Endothelial cell of umbilical vein (primary cell): Measurements from ENCODE around the gene SLC11A1. TPM values are rescaled to one million over a fixed set of nuclear protein-coding genes. Genes with fewer than 3 reads are reported as not detected.

Experiments used
- BruUV-seq: library from RNA; stranded (reverse); fragments of 400-500 nt; replicated peaks from 2 replicates; lab custom pipeline; 2021; lab: Mats Ljungman, UMichigan
- CTCF ChIA-PET: fragments of 300-600, 350-600 bp; sonication (Branson Sonifier 250); formaldehyde crosslinking; loops from one replicate; lab custom pipeline; 2021; ENCODE audit warnings: antibody characterized with exemption, inconsistent platforms; lab: Charles Lee
- POLR2A ChIA-PET: fragments of 300-600, 350-600 bp; sonication (Branson Sonifier 250); formaldehyde crosslinking; loops from one replicate; lab custom pipeline; 2021; ENCODE audit warnings: antibody characterized with exemption, inconsistent platforms; lab: Charles Lee
- DNase-seq: peaks from one replicate; pipeline ENCODE4 v3.0.0-alpha.2; 2011; ENCODE audit warnings: low read depth, low spot score
- FAIRE-seq: peaks from 2 replicates; lab custom pipeline; 2011; peaks lifted over from hg19 to GRCh38; lab: Jason Lieb, UNC
- H2AFZ ChIP-seq: 2 replicates; pipeline ENCODE4 v1.6.0; 2012; ENCODE audit warnings: low read depth, low read length, control low read depth, inconsistent platforms
- H3K27ac ChIP-seq: 2 replicates; pipeline ENCODE4 v1.5.1; 2011; ENCODE audit warnings: low read depth, mild to moderate bottlenecking, control low read depth, low read length, moderate library complexity; ENCODE audit not compliant: insufficient read depth
- H3K27me3 ChIP-seq, 2 experiments: 2 replicates each; pipeline versions ENCODE4 v1.6.0 to v1.6.1; 2011; ENCODE audit warnings: low read length in 2 of 2, mixed read lengths in 1 of 2; ENCODE audit not compliant: control insufficient read depth in 2 of 2, insufficient read depth in 2 of 2
- H3K36me3 ChIP-seq, 2 experiments: 2 replicates in 1 of 2; 3 replicates in 1 of 2; pipeline ENCODE4 v1.5.1; 2011; ENCODE audit warnings: low read length in 2 of 2, mild to moderate bottlenecking in 1 of 2, moderate library complexity in 1 of 2; ENCODE audit not compliant: control insufficient read depth in 2 of 2, insufficient read depth in 2 of 2; ENCODE audit errors: extremely low read depth in 1 of 2
- H3K4me1 ChIP-seq: 3 replicates; pipeline ENCODE4 v1.5.1; 2011; ENCODE audit warnings: mild to moderate bottlenecking, low read length; ENCODE audit not compliant: control insufficient read depth, insufficient read depth; ENCODE audit errors: extremely low read depth
- H3K4me2 ChIP-seq: 2 replicates; pipeline ENCODE4 v1.6.1; 2011; ENCODE audit warnings: low read length, control low read depth, mixed read lengths; ENCODE audit not compliant: insufficient read depth
- H3K4me3 ChIP-seq, 3 experiments: fragments of 200-600 bp in 1 of 3; sonication (generic), shearing (Covaris generic) in 1 of 3; replicated peaks in 1 of 3; 2 replicates each; pipeline ENCODE4 v1.5.1; 2011 to 2016; ENCODE audit warnings: control low read depth in 3 of 3, low read length in 3 of 3, mild to moderate bottlenecking in 2 of 3, inconsistent platforms in 1 of 3, low read depth in 1 of 3, moderate library complexity in 1 of 3; ENCODE audit not compliant: insufficient read depth in 1 of 3
- H3K79me2 ChIP-seq: 2 replicates; pipeline ENCODE4 v1.6.0; 2012; ENCODE audit warnings: low read length, inconsistent platforms; ENCODE audit not compliant: control insufficient read depth, insufficient read depth
- H3K9ac ChIP-seq: replicated peaks from 2 replicates; pipeline ENCODE3; 2011; ENCODE audit warnings: low read length, control low read depth; ENCODE audit not compliant: insufficient read depth; ENCODE audit errors: extremely low read depth
- H3K9me1 ChIP-seq: replicated peaks from 3 replicates; pipeline ENCODE4 v1.6.0; 2011; ENCODE audit warnings: mild to moderate bottlenecking, low read length; ENCODE audit not compliant: control insufficient read depth, insufficient read depth; ENCODE audit errors: extremely low read depth
- H3K9me3 ChIP-seq: replicated peaks from 2 replicates; pipeline ENCODE4 v1.5.1; 2012; ENCODE audit warnings: low read length, inconsistent platforms; ENCODE audit not compliant: control insufficient read depth, insufficient read depth
- H4K20me1 ChIP-seq: replicated peaks from 2 replicates; pipeline ENCODE3; 2011; ENCODE audit warnings: mild to moderate bottlenecking, low read length; ENCODE audit not compliant: control insufficient read depth, insufficient read depth; ENCODE audit errors: extremely low read depth
- CTCF ChIP-seq, 2 donors: IDR thresholded peaks; 1 replicate in 1 of 2; 2 replicates in 1 of 2; pipeline ENCODE4 v1.5.1; 2011; ENCODE audit warnings: low read length in 2 of 2, mild to moderate bottlenecking in 2 of 2, moderate library complexity in 2 of 2, control low read depth in 1 of 2, inconsistent platforms in 1 of 2, low read depth in 1 of 2; ENCODE audit not compliant: insufficient read depth in 1 of 2; ENCODE audit errors: extremely low read depth in 1 of 2
- EZH2 ChIP-seq: IDR thresholded peaks from 2 replicates; pipeline ENCODE4 v1.6.1; 2012; ENCODE audit warnings: borderline replicate concordance, low read depth, mild to moderate bottlenecking, moderate library complexity, low read length, inconsistent platforms; ENCODE audit not compliant: severe bottlenecking
- FOS ChIP-seq: IDR thresholded peaks from 2 replicates; pipeline ENCODE4 v1.6.1; 2011; ENCODE audit warnings: mild to moderate bottlenecking, low read length, moderate library complexity, borderline replicate concordance; ENCODE audit not compliant: insufficient read depth
- GATA2 ChIP-seq: IDR thresholded peaks from 2 replicates; pipeline ENCODE4 v1.7.0; 2011; ENCODE audit warnings: low read depth, mild to moderate bottlenecking, moderate library complexity, mixed read lengths, low read length; ENCODE audit not compliant: insufficient read length, insufficient read depth
- JUN ChIP-seq: IDR thresholded peaks from 2 replicates; pipeline ENCODE4 v1.6.1; 2011; ENCODE audit warnings: borderline replicate concordance, low read depth; ENCODE audit not compliant: insufficient read length, insufficient read depth
- MAX ChIP-seq: IDR thresholded peaks from 2 replicates; pipeline ENCODE4 v1.6.1; 2011; ENCODE audit not compliant: insufficient read depth, insufficient read length
- MYC ChIP-seq: IDR thresholded peaks from one replicate; pipeline ENCODE4 v1.6.1; 2011; ENCODE audit warnings: mild to moderate bottlenecking, low read depth, low read length
- POLR2A ChIP-seq: IDR thresholded peaks from 2 replicates; pipeline ENCODE4 v1.6.1; 2012; ENCODE audit warnings: low read depth, mild to moderate bottlenecking, control low read depth, low read length
- POLR2AphosphoS5 ChIP-seq: IDR thresholded peaks from 2 replicates; pipeline ENCODE4 v1.6.1; 2012; ENCODE audit warnings: low read depth, mild to moderate bottlenecking, control low read depth, low read length, moderate library complexity; ENCODE audit not compliant: insufficient read depth
- dilution Hi-C: fragments of 300-500 bp; cut with MboI; formaldehyde crosslinking; loops from one replicate; pipeline ENCODE4 v1.15.0; 2019; ENCODE audit warnings: low sequenced_read_pairs; ENCODE audit not compliant: extremely low pct_ligation_motif_present
- intact Hi-C: fragments of 100-400 bp; cut with micrococcal nuclease; formaldehyde crosslinking; loops from one replicate; pipeline ENCODE4 v1.10.0; 2022
- polyA plus RNA-seq, 4 experiments: library from polyadenylated mRNA; depleted of rRNA in 3 of 4; stranded (reverse) in 3 of 4; unstranded in 1 of 4; fragments of >200 nt; gene quantifications; 2 replicates each; pipeline versions ENCODE4 v1.2.1 to v1.2.3, GENCODE V29; 2011 to 2012; ENCODE audit warnings: missing spikeins in 1 of 4
- total RNA-seq: library from RNA; stranded (reverse); gene quantifications from 2 replicates; pipeline ENCODE4 v1.2.3, GENCODE V29; 2021

The SLC11A1 gene
- total and polyA plus RNA-seq, 2 donors (not counting 3 experiments of a cell fraction or from before 2014, with no cell fraction given) = 0.03 TPM; not detected in 1

DNA sequence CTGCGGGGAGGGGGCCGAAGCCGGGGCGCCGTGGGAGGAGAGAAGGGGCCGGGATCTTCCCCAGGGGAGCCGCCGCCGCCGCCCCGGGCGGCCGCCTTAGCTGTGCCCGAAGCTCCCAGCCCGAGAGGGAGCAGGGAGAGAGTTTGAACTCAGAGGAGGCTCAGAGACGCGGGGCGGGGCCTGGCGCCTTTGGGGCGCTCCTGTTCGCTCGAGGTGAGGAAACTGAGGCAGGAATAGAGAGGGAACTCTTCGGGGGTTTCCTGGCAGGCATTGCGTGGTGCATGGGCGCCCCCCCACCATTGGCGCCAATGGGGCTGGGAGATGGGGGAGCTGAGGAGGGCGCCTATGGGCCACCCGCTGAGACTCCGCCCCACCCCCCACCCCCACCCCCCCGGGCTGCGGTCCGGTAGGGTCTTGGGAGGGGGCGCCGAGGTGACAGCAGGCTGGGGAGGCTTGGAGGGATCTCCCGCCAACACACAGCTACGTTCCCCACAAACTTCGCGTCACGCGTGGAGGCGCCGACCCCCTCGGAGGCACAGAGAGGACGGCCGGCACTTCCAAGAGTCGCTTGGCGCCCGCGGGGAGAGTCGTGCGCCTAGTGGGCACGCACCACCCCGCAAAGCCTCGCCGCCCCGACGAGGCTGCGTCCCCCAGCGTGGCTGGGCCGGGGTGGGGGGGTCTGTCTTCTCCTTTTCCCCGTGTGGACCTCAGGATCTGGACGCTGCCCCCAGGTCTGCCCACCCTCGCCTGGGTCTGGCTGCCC lies 18.3 kb downstream of the SLC11A1 start:
- FAIRE-seq (no peak), DNase-seq (peak; percentile 48)
- Histone ChIP-seq H3K79me2 (peaks cover 21% of the 10 kb centered on the region), H3K36me3 (peaks cover 0 to 24% of the 10 kb centered on the region in 2 experiments), H3K9ac (peak overlapping the region; percentile 73), H3K27ac (peak overlapping the region; percentile 63), H3K9me1 (no peaks in the 10 kb centered on the region), H4K20me1 (no peaks in the 10 kb centered on the region), H3K9me3 (no peaks in the 10 kb centered on the region), H3K4me2 (peak overlapping the region; percentile 53), H3K4me3 (peak overlapping the region; percentile 53 to 94 (median 69)), H3K27me3 (no peaks in the 10 kb centered on the region), H2AFZ (peak overlapping the region; percentile 7), H3K4me1 (peaks cover 36% of the 10 kb centered on the region)
- ChIA-PET CTCF (interaction anchor here (0.8 to 2.7 kb wide), 5 partner anchors 64 to 447 kb away, joined by 3 to 20 read pairs (median 3); no protein-coding TSS in a partner anchor), POLR2A (no interaction called here)
- no peak for TF ChIP-seq MYC
- no peak for TF ChIP-seq CTCF (IDR thresholded peaks at IDR 0.05; ENCODE audit: extremely low read depth in 1 of 2, insufficient read depth in 1 of 2, low read depth in 1 of 2, low read length in 2 of 2)
- TF ChIP-seq MAX = no peak
- no peak for TF ChIP-seq EZH2
- no peak for TF ChIP-seq POLR2AphosphoS5
- no peak for TF ChIP-seq GATA2
- no peak for TF ChIP-seq FOS
- TF ChIP-seq POLR2A = no peak
- TF ChIP-seq JUN = no peak
- intact Hi-C loops = no loop called here
- dilution Hi-C loops = no loop called here
- no TSS peak for BruUV-seq
